A549 treated with GW870086 at 1 μM for 4 hours (cell line): Measurements from ENCODE around the gene HIKESHI. TPM values are rescaled to one million over a fixed set of nuclear protein-coding genes. Genes with fewer than 3 reads are reported as not detected.

Source experiments
- total RNA-seq: library from RNA; stranded (reverse); fragments of 200-300 nt; extraction: Qiagen RNA extraction; gene quantifications from 5 replicates; pipeline ENCODE4 v1.2.3, GENCODE V29; 2022; ENCODE audit warnings: low read depth

Gene HIKESHI
- total RNA-seq = 38.5 to 43.6 TPM (median 40.7 TPM) in 5 replicates

GRCh38 chr11:86302092-86302793 lies at the start of gene HIKESHI:
Gene HIKESHI, plus strand, starts transcription at chr11:86302240. Its CDS starts 209 bp downstream, at chr11:86302449.

GRCh38 chr11:86374586-86374985 lies 72.5 kb downstream of the HIKESHI start, which contains the start of gene CCDC81:
Gene CCDC81, plus strand, starts transcription at chr11:86374887. Its CDS starts 277 bp downstream, at chr11:86375164.

Other genes with a start within 250 kb of the HIKESHI start
- 62.3 to 87.7 TPM (median 81.9 TPM) in 5 replicates for gene PICALM, start 233.2 kb upstream of the HIKESHI start, total RNA-seq
- 24.4 to 28.0 TPM (median 24.8 TPM) in 5 replicates for gene EED, start 57.5 kb upstream of the HIKESHI start, total RNA-seq
- 0.17 to 0.33 TPM (median 0.27 TPM) in 4 of 5 replicates, not detected in the other for gene CCDC81, start 72.6 kb downstream of the HIKESHI start, total RNA-seq